RCC 7860 (cell line): ENCODE results near the gene TLR1.
A peak's percentile ranks its signal among the peaks of the same experiment; 100 is the strongest.
"Not testable (repeated sequence)": the region's sequence is repeated elsewhere in the genome, so short reads cannot be mapped to it uniquely, and the experiment has no call there.

ENCODE experiments used
- DNase-seq: peaks from one replicate; pipeline ENCODE4 v3.0.0-alpha.2; 2015; ENCODE audit warnings: low spot score
- FAIRE-seq: peaks from 2 replicates; lab custom pipeline; 2012; peaks lifted over from hg19 to GRCh38; lab: Jason Lieb, UNC

Gene TLR1

GRCh38 chr4:38804654-38805295 is at the start of gene TLR1:
Gene TLR1, minus strand, starts transcription at chr4:38804791. Its CDS starts 5,960 bp downstream, at chr4:38798831.
- peak; percentile 30 for DNase-seq
- FAIRE-seq = peak; percentile 82

GRCh38 chr4:38846015-38846414 is 41.4 kb upstream of the TLR1 start:
- DNase-seq (no peak), FAIRE-seq (no peak)

GRCh38 chr4:38842994-38843393 is 38.4 kb upstream of the TLR1 start:
- DNase-seq (no peak), FAIRE-seq (no peak)

GRCh38 chr4:38837849-38838248 is 33.3 kb upstream of the TLR1 start:
- no peak for DNase-seq
- FAIRE-seq = peak; percentile 61

DNA sequence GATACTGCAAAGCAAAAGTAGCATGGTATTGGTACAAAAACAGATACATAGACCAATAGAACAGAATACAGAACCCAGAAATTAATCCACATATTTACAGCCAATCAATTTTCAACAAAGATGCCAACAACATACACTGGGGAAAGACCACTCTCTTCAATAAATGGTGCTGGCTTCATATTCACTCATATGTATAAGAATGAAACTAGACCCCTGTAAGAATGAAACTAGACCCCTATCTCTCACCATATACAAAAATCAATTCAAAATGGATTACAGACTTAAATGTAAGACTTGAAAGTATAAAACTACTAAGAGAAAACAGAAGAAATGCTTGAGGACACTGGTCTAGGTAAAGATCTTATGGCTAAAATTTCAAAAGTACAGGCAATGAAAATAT is 32.7 kb upstream of the TLR1 start:
- DNase-seq (no peak), FAIRE-seq (no peak)

DNA sequence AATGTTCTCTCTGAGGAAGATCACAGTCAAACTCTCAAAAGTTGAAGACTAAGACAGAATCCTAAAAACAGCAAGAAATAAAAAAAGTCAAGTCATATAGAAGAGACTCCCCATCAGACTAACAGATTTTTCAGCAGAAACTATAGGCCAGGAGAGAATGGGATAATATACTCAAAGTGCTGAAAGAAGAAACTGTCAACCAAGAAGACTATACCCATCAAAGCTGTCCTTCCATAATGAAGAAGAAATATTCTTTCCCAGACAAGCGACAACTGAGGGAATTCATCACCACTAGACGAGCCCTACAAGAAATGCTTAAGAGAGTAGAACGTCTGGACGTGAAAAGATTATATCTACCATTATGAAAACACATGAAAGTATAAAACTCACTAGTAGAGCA is 30.0 kb upstream of the TLR1 start:
- DNase-seq (no peak), FAIRE-seq (no peak)

- FAIRE-seq = no peak
- DNase-seq = no peak
Observed at GRCh38 chr4:38832624-38833528, 28.3 kb upstream of the TLR1 start.

DNA sequence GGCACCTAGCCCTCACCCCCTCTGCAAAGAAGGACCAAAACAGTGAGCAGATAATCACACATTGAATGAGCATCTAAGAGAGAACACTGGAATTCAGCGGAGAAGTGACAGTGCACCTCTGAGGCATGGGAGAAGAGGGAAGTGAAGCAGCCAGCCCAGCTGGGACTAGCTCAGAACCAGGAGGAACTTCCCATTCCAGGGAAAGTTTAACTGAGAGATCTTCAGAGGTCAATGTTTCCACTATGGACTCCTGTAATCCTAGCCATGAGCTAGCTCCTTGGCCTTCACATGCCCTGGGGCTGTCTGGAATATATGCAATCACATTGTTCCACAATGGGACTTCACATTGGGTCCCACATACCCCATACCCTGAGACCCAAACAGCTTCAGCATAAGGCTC is 27.6 kb upstream of the TLR1 start:
- no peak for FAIRE-seq

DNA sequence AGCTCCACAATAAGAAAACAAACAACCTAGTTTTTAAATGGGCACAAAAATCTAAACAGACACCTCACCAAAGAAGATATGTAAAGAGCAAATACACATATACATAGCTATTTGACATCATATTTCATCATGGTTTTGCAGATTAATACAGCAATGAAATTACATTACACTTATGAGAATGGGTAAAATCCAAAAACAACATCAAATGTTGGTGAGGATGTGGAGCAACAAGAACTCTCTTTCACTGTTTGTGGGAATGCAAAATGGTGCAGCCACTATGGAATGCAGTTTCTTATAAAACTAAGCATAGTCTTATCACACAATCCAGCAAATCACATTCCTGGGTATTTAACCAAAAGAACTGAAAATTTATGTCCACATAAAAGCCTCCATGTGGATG is 27.1 kb upstream of the TLR1 start:
- FAIRE-seq = no peak

More for the DNA sequence above, 27.6 kb upstream of the TLR1 start:
- no peak for DNase-seq

GRCh38 chr4:38829237-38829636 is 24.6 kb upstream of the TLR1 start:
- no peak for DNase-seq
- FAIRE-seq = no peak

More for the DNA sequence above, 27.1 kb upstream of the TLR1 start:
- DNase-seq = no peak

DNA sequence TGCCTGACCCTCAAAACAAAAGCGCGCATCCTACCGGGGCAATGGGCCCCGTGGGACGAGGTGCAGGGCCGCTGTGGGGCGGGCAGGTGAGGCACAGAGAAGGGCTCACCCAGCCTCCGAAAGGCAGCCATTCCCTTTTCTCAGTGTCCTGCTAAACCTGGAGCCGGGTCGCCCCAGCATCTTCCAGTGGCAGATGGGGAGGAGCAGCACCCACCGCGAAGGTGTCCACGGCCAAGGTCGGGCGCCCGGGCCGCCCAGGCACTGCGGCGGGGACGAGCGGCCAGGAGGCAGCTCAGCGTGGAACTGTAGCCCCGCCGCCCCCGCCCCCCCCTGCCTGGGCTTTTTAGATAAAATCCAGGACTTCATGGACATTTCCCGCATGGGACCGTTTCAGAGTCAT is 19.2 kb upstream of the TLR1 start:
- DNase-seq (no peak), FAIRE-seq (no peak)

GRCh38 chr4:38822748-38823303 is 18.2 kb upstream of the TLR1 start:
- DNase-seq (no peak), FAIRE-seq (no peak)

- FAIRE-seq (no peak), DNase-seq (no peak)
Observed at GRCh38 chr4:38821739-38822138, 17.1 kb upstream of the TLR1 start.

DNA sequence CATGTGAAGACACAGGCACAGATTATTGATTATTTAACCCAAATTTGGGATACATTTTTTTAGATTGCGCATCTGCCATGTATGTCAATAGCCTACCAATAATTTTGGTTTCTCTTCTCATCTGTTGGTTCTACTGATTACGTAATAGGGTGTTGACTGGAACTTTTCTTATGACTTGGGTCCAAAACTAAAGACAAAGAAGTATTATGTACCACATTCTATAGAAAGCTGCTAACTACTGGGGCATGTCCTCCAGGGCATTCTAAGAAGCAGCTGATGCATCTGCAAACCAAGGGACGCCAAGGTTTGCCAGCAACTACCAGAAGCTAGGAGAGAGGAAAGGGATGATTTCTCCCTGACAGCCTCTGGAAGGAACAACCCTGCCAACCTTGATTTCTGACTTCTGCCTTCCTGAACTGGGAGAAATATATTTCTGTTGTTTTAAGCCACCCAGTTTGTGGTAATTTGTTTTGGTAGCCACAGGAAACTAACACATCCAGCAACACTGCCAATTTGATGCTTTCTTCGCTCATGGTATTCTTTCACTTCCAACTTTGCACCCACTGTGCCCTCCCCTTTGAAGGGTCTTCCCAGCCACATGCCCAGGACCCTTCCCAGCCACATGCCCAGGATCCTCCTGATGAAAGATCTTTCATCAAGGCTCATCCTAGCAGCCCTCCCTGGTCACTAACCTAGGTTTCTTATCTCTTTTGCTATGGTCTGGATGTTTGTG is 15.9 kb upstream of the TLR1 start:
- FAIRE-seq (no peak), DNase-seq (no peak)

- FAIRE-seq (no peak), DNase-seq (peak; percentile 60)
Observed at GRCh38 chr4:38819569-38819968, 15.0 kb upstream of the TLR1 start.

GRCh38 chr4:38818441-38818976 is 13.9 kb upstream of the TLR1 start:
- DNase-seq = peak; percentile 31
- no peak for FAIRE-seq

- FAIRE-seq = no peak
- no peak for DNase-seq
Observed at GRCh38 chr4:38815885-38816782, 11.5 kb upstream of the TLR1 start.

DNA sequence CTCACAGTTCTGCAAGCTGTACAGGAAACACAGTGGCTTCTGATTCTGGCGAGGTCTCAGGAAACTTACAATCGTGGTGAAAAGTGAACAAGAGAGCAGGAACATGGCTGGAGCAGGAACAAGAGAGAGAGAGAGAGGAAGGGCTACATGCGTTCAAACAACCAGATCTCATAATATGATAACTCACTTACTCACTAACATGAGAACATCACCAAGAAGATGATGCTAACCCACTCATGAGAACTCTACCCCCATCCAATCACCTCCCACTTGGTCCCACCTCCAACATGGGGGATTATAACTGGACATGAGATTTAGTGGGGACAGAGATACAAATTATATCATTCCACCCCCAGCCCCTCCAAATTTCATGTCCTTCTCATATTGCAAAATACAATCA is 9.8 kb upstream of the TLR1 start:
- no peak for DNase-seq
- no peak for FAIRE-seq

DNA sequence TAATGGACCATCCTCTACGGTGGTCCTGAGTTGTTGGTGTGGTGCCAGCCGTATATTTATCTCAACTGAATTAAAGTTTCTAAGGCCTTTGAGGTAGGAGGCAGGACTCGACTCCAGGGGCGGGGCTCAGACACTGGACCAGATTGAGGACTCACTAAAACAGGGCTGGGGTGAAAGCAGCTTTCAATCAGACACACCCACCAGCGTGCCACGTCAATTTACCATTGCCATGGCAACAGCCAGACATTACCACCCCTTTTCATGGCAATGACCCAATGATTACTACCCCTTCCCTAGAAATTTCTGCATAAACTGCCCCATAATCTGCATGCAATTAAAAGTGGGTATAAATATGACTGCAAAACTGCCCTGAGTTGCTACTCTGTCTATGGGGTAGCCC is 6.7 kb upstream of the TLR1 start:
- FAIRE-seq (no peak), DNase-seq (no peak)

- FAIRE-seq, DNase-seq: not testable (repeated sequence)
Observed at GRCh38 chr4:38807462-38807861, 2.9 kb upstream of the TLR1 start.
